Activated naive CD8-positive, alpha-beta T cell treated with anti-CD3 and anti-CD28 coated beads for 36 hours (primary cell): Measurements from ENCODE around the gene NRROS. TPM values are rescaled to one million over a fixed set of nuclear protein-coding genes. Genes with fewer than 3 reads are reported as not detected.
"Not testable (repeated sequence)": the region's sequence is repeated elsewhere in the genome, so short reads cannot be mapped to it uniquely, and the experiment has no call there.

ENCODE experiments used
- DNase-seq: peaks from one replicate; pipeline ENCODE4 v3.0.0; 2021
- H3K27ac Mint-ChIP-seq: one replicate; pipeline ENCODE4 v1.8.0; 2022; ENCODE audit warnings: mild to moderate bottlenecking, moderate library complexity, mixed read lengths
- H3K27me3 Mint-ChIP-seq: one replicate; pipeline ENCODE4 v1.8.0; 2022; ENCODE audit warnings: mild to moderate bottlenecking, mixed read lengths
- H3K36me3 Mint-ChIP-seq: one replicate; pipeline ENCODE4 v1.8.0; 2021; ENCODE audit warnings: mild to moderate bottlenecking, mixed read lengths
- H3K4me1 Mint-ChIP-seq: one replicate; pipeline ENCODE4 v1.8.0; 2021; ENCODE audit warnings: mixed read lengths
- H3K4me3 Mint-ChIP-seq: one replicate; pipeline ENCODE4 v1.8.0; 2022; ENCODE audit warnings: mild to moderate bottlenecking, moderate library complexity, mixed read lengths
- H3K9me3 Mint-ChIP-seq: one replicate; pipeline ENCODE4 v1.8.0; 2022; ENCODE audit warnings: mixed read lengths
- total RNA-seq, 2 experiments: library from RNA; stranded (reverse); gene quantifications; one replicate each; pipeline ENCODE4 v1.2.3, GENCODE V29; 2021

The NRROS gene
- total RNA-seq, 2 experiments from 2014 or later = 21.2 to 22.0 TPM

DNA sequence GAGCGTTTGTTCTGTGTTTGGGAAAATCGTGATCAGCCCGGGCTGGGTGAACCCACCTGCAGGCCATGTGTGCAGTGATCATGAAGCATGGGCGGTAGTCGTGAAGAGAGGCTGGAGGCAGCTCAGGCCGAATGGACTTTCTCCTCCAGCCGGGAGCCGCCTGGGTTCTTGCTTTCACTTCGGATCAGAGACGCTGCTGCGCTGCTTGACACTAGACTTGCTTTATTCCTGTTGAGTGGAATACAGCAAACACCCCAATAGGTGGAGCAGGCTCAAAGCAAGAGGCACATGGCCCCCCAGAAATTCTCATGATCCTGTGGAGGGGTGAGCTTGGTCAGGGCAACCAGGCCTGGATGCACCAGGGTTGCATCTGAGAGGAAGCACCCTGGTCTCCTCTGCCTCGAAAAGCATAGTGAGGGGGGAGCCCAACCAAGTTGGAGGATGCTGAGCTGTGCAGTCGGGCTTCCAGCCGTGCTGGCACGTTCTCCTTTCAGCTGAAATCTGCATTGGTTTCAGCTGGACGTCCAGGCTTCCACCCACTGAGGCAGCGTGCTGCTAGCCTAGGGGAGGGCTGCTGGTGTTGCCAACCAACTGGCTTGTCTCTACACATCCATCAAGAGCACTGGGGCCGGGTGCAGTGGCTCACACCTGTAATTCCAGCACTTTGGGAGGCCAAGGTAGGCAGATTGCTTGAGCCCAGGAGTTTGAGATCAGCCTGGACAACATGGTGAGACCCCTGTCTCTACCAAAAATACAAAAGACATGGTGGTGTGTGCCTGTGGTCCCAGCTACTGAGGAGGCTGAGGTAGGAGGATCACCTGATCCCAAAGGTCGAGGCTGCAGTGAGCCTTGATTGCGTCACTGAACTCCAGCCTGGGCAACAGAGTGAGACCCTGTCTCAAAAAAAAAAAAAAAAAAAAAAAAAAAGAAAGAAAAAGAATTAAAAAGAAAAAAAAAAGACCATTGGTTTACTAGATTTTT is 2.8 kb upstream of the NRROS start:
- Mint-ChIP-seq H3K27ac (no peak overlapping the region), H3K27me3 (no peaks in the 10 kb centered on the region), H3K36me3 (peaks cover 18% of the 10 kb centered on the region), H3K4me3 (no peak overlapping the region), H3K9me3 (no peaks in the 10 kb centered on the region), H3K4me1 (peaks cover 41% of the 10 kb centered on the region)
- no peak for DNase-seq

DNA sequence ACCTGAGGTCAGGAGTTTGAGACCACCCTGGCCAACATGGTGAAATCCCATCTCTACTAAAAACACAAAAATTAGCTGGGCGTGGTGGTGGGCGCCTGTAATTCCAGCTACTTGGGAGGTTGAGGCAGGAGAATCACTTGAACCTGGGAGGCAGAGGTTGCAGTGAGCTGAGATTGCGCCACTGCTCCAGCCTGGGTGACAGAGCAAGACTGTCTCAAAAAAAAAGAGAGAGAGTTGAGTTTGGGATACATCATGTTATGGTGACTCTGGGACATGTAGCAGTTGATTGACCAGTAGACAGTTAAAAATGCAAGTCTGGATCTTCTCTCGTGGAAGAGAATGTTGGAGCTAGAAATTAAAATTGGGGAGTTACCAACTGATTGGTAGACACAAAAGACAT is 1.6 kb upstream of the NRROS start:
- H3K27ac Mint-ChIP-seq, H3K4me3 Mint-ChIP-seq, H3K27me3 Mint-ChIP-seq, H3K9me3 Mint-ChIP-seq, DNase-seq: not testable (repeated sequence)
- peaks cover 47% of the 10 kb centered on the region for H3K4me1 Mint-ChIP-seq
- peaks cover 27% of the 10 kb centered on the region for H3K36me3 Mint-ChIP-seq

DNA sequence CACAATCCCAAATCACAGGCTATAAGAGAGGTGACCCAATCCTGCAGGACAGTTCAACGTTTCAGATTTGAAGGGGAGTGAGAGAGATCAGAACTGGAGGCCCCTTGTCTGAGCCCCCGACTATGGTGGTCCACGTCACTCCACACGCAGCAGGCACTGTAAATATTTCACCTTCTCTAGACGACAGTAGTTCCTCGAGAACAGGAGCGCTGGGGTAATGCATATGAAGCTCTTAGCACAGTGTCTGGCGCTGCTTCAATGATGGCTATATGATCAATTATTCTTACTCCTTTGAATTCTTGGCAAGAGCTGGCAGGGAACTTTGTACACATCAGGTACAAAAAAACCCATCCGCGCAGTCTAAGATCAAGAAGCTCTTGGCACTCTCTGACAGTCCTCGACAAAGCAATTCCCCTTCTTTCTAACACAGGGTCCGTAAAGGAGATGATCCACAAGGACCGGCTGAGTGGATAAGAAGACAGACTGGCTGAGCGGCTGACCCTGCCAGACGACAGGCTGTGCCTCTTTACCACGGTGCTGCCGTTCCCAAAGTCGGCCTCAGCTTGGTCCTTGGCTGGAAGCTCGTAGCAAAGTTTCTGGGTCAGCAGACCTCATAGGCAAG is 522 bp upstream of the NRROS start:
- Mint-ChIP-seq H3K27me3 (no peaks in the 10 kb centered on the region), H3K27ac (peak overlapping the region; percentile 72), H3K36me3 (peaks cover 34% of the 10 kb centered on the region), H3K9me3 (no peaks in the 10 kb centered on the region), H3K4me1 (peaks cover 46% of the 10 kb centered on the region), H3K4me3 (peak overlapping the region; percentile 85)
- DNase-seq = no peak

DNA sequence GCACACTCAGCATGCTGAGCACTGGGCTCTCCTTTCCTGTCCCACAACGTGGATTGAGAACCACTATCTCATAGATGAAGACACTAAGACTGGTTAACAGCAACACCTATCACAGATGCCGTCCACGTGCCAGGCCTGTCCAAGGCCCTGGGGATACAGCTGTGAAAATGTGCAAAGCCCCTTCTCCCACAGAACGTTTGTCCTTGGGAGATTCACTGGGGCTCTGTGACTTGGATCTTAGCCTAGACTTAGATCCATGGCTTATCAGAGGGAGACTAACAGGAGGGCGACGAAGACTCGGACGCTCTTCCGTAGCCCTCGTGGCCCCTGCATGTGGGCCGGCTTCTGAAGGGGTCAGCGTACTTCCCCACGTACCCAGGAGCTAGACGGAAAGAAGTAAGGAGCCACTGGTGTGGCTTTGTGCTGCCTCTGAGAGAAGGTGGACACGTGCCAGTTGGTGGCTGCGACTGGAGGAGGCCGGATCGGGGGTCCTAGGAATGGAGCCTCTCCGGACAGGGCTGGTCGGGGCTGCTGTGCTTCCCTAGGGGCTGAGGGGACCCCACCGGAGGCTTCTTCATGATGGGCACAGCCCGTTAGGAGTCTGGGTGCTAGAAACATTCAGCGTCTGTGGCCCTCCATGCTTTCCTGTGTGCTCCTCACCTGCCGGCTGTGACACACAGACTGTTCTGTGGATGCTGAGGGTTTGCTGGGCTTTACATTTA is 964 bp downstream of the NRROS start:
- Mint-ChIP-seq H3K36me3 (peaks cover 36% of the 10 kb centered on the region), H3K4me3 (peak overlapping the region; percentile 85), H3K4me1 (peaks cover 50% of the 10 kb centered on the region), H3K27me3 (no peaks in the 10 kb centered on the region), H3K9me3 (no peaks in the 10 kb centered on the region), H3K27ac (peak overlapping the region; percentile 88)
- no peak for DNase-seq

DNA sequence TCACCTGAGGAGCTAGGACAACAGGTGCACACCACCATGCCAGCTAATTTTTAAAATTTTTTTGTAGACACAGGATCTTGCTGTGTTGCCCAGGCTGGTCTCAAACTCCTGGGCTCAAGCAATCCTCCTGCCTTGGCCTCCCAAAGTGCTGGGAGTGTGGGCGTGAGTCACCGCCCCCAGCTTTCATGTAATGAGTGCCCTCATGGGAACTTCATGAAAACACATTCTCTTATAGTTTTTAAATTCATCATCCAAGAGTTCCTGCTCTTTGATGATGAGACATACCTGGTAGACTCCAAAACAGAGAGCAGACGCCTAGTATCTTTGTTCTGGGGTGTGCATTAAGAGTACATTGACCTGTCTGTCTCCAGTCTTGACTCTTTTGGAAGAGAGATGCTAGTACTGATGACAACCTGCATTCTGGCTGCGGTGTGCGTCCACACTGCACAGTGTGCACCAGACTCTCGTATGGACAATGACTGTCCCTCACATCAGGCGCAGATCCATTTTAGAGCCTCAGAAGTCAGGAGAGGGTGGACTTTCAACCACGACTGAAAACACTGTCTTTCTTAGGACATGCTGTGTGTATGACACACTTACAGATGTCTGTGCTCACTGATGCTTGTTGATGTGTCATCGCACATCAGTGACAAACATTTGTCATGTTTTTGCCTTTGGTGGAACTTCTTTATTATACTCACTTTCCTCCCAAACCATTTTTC is 2.0 kb downstream of the NRROS start:
- H3K9me3 Mint-ChIP-seq = no peaks in the 10 kb centered on the region
- H3K4me1 Mint-ChIP-seq = peaks cover 54% of the 10 kb centered on the region
- peak overlapping the region; percentile 85 for H3K4me3 Mint-ChIP-seq
- DNase-seq = no peak
- H3K27me3 Mint-ChIP-seq = no peaks in the 10 kb centered on the region
- peaks cover 39% of the 10 kb centered on the region for H3K36me3 Mint-ChIP-seq
- H3K27ac Mint-ChIP-seq = peak overlapping the region; percentile 82

DNA sequence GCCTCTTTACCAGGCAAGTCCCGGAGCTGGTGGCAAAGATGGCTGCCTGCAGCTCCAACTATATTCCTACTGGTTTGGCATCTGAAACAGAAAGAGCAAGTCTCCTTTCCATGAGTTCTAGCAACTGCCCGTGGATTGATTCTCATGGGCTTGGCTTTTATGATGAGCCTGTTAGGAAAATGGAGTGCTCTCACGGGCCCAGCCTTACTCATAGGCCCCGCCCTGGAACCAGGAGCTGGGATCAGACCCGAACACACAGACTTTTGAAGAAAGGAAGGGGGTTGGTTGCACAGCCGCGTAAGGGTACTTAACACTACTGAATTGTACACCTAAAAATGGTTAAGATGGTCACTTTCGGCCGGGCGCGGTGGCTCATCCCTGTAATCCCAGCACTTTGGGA is 2.9 kb downstream of the NRROS start:
- peak overlapping the region; percentile 64 for H3K27ac Mint-ChIP-seq
- no peaks in the 10 kb centered on the region for H3K27me3 Mint-ChIP-seq
- no peak overlapping the region for H3K4me3 Mint-ChIP-seq
- DNase-seq = no peak
- H3K9me3 Mint-ChIP-seq = no peaks in the 10 kb centered on the region
- peaks cover 39% of the 10 kb centered on the region for H3K36me3 Mint-ChIP-seq
- H3K4me1 Mint-ChIP-seq = peaks cover 54% of the 10 kb centered on the region

DNA sequence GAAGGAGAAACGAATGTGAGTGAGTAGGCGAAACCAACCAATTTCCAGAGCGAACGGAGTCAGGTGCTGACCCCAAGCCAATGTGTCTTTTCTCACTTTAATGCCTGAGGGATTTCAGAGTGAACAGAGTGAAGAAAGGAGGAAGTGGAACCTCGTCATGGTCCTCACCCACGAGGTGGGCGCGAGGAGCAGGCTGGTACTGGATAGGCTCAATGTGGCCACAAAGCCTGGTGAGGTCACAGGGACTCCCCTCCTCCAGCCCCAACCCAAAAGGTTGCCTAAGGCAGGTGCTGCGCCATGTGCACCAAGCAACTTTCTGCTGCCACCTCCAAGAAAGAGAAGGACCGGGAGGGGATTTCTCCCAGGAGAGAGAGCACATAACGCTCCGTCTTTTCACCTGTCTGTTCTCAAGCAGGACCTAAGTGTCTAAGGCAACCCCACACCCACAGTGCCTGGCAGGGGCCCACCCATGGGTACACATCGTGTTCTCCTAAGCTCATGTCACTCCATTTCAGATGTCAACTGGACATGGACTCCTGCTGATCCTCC is 3.8 kb downstream of the NRROS start:
- H3K27ac Mint-ChIP-seq = peak overlapping the region; percentile 45
- H3K9me3 Mint-ChIP-seq = no peaks in the 10 kb centered on the region
- H3K4me3 Mint-ChIP-seq = no peak overlapping the region
- peaks cover 39% of the 10 kb centered on the region for H3K36me3 Mint-ChIP-seq
- peak; percentile 47 for DNase-seq
- H3K4me1 Mint-ChIP-seq = peaks cover 56% of the 10 kb centered on the region
- no peaks in the 10 kb centered on the region for H3K27me3 Mint-ChIP-seq

DNA sequence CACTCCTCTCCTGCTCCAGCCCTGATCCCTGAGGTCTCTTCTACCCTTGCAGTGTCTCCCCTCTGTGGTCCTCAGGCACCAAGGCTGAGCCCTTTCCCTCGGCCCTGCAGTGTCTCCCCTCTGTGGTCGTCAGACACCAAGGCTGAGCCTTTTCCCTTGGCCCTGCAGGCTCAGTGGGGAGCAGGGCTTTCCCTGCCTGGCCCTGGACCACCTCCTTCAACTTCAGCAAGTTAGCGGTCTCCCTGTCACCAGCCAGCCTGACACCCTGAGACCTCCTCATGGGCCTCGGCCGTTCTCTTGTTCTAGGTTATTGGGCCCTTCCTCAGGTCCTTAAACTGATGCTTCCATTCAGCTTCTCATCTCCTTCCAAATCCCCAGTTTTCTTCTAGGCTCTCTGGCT is 4.3 kb downstream of the NRROS start:
- peaks cover 55% of the 10 kb centered on the region for H3K4me1 Mint-ChIP-seq
- peaks cover 39% of the 10 kb centered on the region for H3K36me3 Mint-ChIP-seq
- no peaks in the 10 kb centered on the region for H3K9me3 Mint-ChIP-seq
- peak overlapping the region; percentile 18 for H3K27ac Mint-ChIP-seq
- H3K4me3 Mint-ChIP-seq = no peak overlapping the region
- DNase-seq = no peak
- no peaks in the 10 kb centered on the region for H3K27me3 Mint-ChIP-seq

DNA sequence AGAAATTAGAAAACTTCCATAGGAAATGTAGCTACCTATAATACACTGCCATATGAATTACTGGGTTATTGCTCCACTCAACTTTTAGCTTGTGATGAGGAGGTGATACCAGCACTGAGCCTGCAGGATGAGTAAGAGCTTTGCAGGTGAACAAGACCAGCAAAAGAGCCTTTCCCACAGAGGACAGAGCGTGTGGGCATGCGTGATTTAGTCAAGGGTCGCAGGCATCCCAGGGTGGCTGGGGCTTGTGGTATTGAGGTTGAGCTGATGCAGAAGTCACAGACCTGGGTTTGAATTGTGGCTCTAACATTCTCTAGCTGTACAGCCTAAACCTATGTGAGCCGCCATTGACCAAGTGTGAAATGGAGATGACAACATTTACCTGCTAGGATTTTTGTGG is 5.6 kb downstream of the NRROS start:
- H3K27me3 Mint-ChIP-seq = no peaks in the 10 kb centered on the region
- no peak for DNase-seq
- peaks cover 36% of the 10 kb centered on the region for H3K36me3 Mint-ChIP-seq
- H3K4me3 Mint-ChIP-seq = no peak overlapping the region
- H3K4me1 Mint-ChIP-seq = peaks cover 50% of the 10 kb centered on the region
- H3K9me3 Mint-ChIP-seq = no peaks in the 10 kb centered on the region
- H3K27ac Mint-ChIP-seq = no peak overlapping the region

DNA sequence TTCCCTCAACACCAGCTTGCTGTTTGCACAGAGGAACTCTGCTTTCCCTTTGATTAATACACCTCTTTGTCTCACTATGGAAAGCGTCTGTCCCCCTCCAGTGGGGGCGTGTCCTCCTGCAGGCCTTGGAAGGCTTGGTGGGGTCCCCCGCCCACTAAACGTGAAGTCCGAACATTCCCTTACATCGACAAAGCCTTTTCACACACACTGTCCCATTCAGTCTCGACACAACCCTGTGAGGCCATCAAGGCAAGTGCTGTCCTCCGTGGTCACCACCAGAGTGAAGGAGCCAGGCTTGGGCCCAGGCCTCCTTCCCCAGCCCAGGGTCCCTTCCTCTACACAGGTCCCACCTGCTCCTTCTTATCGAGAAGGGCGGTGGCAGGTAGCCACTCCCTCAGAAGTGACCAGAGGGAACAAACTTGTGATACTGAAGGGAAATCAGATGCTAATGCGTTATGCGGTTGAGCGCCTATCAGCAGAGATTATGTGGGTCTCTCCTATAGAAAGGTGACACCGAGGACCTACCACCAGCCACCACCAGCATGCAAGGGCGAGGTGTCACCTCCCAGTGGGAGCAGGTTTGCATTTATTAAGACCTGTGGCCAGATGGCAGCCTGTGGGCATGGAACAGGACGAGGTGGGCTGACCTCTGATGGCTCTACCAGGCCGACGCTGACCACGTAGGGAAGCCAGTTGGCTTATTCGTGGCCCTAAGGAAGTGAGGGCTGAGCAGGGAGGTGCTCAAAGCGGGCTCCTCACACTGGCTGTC is 6.6 kb downstream of the NRROS start:
- Mint-ChIP-seq H3K36me3 (peaks cover 32% of the 10 kb centered on the region), H3K27ac (no peak overlapping the region), H3K27me3 (no peaks in the 10 kb centered on the region), H3K4me1 (peaks cover 46% of the 10 kb centered on the region), H3K9me3 (no peaks in the 10 kb centered on the region), H3K4me3 (no peak overlapping the region)
- DNase-seq = no peak

DNA sequence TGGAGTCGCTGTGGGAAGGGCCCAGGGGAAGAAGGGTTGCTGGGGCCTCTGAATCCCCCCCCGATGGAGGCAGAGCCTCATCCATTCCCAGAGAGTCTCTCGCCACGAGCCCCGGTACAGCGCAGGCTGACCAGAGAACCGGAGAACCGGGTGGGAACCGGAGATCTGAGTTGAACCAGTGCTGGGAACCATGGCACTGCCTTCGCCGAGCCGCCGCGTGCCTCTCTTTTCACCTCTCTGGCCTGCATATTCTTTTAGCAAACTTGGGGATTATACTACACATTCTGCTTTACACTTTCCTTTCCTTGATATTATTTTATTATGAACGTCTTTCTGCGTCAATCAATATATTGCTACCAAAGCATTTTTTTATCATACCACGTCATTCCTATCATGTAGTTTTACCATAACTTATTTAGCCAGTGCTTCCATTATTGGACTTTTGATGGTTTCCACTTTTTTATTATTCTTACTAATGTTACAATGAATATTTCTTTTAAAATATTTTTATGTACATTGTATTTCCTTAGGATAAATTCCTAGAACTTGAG is 7.2 kb downstream of the NRROS start:
- peaks cover 39% of the 10 kb centered on the region for H3K4me1 Mint-ChIP-seq
- H3K27ac Mint-ChIP-seq = no peak overlapping the region
- no peaks in the 10 kb centered on the region for H3K9me3 Mint-ChIP-seq
- no peaks in the 10 kb centered on the region for H3K27me3 Mint-ChIP-seq
- no peak for DNase-seq
- peaks cover 27% of the 10 kb centered on the region for H3K36me3 Mint-ChIP-seq
- H3K4me3 Mint-ChIP-seq = no peak overlapping the region

DNA sequence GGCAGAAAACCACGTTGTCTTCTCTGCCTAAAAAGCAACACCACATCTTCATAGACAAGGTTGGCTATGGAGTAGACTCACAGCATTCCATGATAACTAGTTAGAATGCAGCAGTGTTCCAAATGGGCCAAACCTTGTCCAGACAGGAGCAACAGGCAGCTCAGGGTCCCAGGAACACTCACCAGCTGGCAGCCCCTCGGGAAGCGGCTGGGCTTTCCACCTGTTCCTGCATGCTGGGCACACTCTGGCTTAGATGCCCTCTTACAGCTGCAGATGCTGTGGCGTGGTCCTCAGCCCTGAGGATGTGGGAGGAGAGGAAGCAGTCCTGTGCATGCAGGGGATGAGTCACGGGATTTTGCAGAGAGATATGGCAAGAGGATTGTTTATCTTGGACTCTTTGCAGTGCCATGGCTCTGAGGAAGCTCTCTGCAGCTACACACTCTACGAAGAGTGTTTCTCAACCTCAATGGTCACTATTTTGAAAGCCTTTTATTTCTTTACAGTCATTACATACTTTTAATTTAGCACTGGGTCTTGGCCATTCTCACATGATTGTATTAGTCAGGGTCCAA is 11.3 kb downstream of the NRROS start:
- Mint-ChIP-seq H3K4me1 (peaks cover 14% of the 10 kb centered on the region), H3K4me3 (no peak overlapping the region), H3K9me3 (no peaks in the 10 kb centered on the region), H3K27me3 (no peaks in the 10 kb centered on the region), H3K27ac (no peak overlapping the region), H3K36me3 (peaks cover 15% of the 10 kb centered on the region)
- DNase-seq = no peak

DNA sequence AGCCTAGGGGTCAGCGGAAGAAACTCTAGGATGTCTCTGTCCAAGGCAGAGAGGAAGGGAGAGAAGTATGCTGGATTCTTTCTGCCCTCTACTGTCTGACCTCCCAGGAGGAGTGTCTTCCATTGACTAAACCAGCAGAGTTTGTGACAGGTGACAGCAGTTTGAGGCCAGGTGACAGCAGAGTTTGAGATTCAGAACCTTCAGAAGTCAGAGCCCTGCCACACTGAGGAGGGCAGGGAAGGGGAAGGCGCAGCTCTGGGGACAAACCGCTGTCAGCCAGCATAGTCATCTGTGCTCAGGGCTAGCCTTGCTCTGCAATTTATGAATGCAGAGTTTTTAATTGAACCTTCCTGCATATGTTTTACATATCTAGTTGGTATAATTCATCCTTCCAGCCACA is 12.3 kb downstream of the NRROS start:
- Mint-ChIP-seq H3K36me3 (peaks cover 13% of the 10 kb centered on the region), H3K27me3 (no peaks in the 10 kb centered on the region), H3K4me1 (peaks cover 10% of the 10 kb centered on the region), H3K4me3 (no peak overlapping the region), H3K27ac (no peak overlapping the region), H3K9me3 (no peaks in the 10 kb centered on the region)
- DNase-seq = no peak
